GM19240 (cell line): ENCODE results near the gene EXOC3.
"Not testable (repeated sequence)": the region's sequence is repeated elsewhere in the genome, so short reads cannot be mapped to it uniquely, and the experiment has no call there.

Source experiments
- DNase-seq: peaks from one replicate; pipeline ENCODE4 v3.0.0; 2011; ENCODE audit warnings: low spot score; ENCODE audit not compliant: insufficient read length

Gene EXOC3

DNA sequence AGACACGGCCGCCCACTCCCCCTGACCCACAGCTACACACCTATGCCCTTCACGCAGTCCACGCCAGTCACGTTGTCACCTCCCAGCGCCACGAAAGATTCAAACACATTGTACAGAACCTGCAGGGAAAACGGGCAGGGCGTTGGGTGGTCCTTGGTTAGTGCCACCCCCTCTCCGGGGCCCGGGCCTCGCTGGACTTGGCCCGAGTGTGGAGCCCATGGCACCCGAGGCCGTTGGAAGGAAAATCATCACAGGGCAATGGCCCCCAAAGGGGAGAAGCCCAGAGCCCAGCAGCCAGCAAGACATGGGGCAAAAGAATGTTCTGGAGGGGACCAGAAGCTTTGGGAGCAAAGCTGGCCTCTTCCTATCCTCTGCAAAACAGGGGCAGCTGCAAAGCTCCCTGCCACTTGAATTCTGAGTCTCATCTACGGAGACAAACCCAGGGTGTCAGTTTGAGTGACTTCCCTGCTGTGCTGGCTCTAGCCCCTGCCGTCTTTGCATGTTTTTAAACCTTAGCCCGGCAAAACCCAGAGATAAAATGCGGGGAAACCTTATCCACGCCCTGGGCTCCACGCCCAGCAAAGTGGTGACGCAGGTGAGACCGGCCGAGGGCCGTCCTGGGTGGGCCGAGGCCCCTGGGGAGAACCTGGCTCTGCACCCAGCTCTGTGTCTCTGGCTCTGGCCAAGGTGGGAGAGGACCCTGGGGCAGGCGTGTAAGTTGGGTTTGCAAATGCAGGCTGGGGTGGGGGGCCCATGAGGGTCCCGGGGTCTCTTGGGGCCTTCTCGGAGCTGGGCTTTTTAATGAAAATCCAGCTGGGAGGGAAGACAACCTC is 42.4 kb downstream of the EXOC3 start:
- no peak for DNase-seq

DNA sequence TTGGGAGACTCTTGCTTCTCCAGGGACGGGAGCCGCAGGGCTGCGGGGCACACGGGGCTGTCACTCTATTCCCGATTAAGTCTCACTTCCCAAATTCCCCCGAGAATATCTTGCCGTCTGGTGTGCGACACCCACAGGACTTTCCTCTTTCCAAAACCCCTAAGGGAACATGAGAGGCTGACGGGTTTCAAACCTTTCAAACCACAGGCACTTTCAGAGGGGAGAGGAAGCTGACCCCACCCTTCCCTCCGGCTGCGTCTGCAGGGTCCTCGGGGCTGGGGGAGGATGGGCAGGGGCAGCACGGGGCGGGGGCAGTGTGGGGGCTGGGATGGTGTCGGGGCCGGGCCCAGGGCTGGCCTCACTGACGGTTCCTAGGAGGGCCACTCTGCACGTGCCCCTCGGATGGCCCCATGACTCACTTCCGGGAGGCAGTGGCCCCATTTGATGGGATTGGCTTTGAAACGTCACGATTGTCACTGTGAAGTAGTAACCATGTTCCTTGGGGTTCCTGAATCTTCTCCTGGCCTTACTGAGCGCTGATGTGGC is 43.0 kb downstream of the EXOC3 start:
- DNase-seq, result no peak

DNA sequence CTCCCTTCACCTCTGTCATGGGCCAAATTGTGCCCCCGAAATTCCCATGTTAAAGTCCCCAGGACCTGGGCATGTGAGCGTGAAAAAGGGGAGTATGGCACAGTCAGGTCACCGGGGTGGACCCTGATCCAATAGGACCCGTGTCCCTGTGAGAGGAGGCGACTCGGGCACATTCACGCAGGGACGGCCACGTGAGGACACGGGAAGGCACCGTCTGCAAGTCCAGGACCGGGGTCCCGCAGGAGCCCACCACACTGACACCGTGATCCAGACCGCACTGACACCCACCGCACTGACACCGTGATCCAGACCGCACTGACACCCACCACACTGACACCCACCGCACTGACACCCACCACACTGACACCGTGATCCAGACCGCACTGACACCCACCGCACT is 43.6 kb downstream of the EXOC3 start:
- not testable (repeated sequence) for DNase-seq

DNA sequence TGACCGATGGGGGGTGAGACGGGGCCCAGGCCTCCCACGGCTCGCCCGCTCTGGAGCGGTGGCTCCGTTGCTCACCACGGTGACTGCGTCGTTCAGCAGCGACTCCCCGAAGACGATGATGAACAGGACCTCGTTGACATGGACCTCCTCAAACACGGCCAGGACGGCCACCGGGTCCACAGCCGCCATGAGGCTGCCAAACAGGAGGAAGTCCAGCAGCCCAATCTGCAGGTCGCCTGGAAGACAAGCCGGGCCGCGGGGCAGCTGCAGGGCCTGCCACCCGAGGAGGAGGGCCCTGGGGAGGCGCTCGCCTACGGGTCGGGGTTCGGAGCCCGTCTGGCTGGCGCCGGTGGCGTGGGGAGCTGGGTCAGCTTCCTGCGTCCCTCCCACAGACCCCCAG is 45.3 kb downstream of the EXOC3 start:
- DNase-seq, result no peak

DNA sequence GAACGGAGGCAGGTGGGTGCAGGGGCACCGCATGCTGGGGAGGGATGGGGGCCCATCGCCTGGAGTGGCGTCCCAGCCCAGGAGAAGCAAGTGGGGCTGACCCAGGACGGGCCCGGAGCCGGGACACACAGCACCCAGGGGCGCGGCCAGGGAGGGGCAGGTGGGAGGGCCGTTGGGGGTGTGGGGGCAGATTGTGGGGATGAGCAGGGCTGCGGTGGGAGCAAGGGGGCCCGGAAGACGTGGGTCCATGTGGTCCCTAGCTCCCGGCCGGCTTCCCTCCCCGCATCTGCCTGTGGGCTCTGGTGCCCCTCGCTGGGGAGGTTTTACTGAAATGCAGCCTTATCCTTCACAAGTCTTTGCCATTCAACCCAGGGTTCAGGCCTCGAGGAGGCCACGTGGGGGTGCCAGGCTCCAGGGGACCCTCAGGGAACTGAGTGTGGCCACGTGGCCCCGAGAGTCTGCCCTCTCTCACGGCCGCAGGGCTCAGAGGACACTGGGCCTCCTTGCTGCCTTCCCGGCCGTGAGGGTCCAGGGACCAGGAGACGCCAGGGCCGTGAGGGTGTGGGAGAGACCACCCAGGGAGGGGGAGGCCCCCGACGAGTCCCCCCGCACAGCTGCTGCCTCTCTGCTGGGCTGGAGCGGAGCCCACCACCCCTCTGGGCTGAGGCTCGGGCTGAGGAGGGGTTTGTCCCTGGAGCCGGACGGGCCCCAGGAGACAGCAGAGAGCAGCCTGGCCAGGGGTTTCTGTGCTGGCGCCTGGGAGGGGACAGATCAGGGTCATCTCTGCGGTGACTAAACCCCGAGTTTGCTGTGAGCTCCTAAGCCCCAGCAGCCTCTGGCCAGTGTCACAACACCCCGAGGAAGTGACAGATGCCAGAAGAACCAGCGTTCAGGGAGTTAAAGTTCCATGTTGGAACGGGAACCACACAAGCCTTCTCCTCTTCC is 46.0 kb downstream of the EXOC3 start:
- DNase-seq, result no peak

DNA sequence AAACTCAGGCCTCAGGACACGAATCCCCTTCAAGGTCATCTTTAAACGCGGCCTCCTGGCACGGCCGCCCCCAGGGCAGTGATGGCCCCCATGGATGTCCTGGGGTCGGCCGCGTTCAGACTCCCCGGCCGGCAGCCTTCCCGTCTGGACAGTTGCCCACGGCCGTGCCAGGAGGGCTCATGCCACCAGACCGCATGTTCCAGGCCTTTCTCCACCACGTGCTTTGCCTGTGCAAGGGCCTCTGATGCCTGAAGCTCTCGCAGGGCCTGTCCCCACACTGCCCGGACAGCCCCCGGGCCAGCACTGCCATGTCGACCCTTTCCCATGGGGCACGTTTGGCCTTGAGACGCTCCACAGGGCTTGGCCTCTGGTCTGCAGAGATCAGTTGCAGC is 46.7 kb downstream of the EXOC3 start:
- DNase-seq, result no peak

DNA sequence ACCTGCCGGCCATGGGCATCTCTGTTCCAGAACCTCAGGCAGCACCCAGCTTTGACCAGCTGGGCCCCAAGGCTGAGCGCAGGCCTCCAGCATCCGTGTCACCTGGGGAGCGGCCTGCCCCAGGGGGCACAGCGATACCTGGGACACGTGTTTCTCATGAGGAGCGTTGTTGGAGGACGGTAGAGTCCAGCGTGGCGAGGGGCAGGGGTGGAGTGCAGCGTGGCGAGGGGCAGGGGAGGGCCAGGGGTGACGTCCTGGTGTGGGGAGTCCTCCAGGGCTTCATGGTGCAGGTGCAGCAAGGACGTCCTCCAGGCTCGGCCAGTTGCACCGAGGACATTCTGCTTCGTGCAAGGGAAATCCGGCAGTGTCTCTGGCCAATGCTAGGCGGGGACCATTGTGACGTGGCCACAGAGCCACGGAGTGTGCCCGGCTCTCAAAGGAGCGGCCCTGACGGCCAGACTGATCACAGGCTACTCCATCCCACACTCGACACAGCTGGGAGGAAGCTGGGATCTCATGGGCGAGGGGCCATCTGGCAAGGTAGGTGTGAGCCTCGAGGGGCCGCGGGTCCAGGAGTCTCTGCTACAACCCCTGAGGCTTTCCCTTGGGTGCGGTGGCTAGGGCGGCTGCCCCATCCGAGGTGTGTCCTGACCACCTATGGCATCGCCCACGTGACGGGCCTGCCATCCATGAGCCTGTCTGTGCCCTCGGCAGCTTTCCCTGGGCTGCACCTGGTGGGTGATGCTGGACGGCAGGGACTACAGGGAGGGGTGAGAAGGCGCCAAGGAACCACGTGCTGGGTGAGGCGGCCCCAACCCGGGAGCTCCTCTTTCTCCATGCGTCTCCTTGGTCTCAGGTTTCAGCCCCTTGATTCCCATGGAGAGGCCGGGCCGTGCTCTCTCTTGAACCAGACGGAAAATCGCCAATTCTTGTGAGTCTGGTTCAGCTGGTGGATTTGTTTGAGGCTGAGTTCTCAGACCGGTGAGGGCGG is 47.4 kb downstream of the EXOC3 start:
- no peak for DNase-seq

DNA sequence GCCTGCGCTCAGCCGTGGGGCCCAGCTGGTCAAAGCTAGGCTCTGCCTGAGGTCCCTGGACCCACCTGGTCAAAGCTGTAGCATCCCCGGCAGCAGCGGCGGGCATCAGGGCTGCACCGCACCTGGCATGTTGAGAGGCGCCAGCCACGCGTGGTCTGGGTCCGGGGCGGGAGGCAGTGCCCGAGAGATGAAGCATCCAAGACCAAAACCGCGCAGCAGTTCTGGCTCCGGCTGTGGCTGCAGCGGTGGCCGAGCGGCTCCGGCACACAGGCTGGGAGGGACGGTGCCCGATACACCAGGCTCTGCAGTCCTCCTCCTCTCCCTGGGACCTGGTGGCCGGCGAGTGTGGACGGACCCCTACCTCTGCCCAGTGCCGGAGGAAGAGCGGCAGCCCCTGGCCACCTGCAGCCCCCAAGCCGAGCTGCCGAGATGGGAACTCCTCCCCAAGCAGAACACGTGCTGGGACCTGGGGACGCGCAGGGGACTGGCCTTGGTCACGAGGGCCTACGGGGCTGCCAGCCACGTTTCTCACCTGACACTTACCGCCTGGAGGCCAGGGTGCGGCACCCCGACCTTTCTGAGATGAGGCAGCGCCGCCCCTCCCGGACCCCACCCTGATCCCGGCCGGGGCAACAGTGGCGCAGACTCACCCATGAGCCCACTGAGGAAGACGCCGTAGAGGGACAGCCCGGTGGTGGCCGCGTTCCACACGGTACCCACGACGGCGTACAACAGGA is 48.3 kb downstream of the EXOC3 start:
- no peak for DNase-seq

DNA sequence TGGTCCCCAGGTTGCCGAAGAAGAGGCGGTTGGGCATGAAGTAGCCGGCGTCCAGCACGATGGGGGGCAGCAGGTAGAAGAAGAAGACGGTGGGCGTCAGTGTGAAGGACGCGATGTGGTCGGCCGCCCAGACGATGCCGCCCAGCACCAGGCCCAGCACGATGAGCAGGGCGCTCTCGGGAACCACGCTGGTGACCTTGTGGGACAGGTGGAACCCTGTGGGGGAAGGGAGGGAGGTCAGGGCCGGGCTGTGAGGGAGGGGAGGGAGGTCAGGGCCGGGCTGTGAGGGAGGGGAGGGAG is 48.8 kb downstream of the EXOC3 start:
- no peak for DNase-seq

DNA sequence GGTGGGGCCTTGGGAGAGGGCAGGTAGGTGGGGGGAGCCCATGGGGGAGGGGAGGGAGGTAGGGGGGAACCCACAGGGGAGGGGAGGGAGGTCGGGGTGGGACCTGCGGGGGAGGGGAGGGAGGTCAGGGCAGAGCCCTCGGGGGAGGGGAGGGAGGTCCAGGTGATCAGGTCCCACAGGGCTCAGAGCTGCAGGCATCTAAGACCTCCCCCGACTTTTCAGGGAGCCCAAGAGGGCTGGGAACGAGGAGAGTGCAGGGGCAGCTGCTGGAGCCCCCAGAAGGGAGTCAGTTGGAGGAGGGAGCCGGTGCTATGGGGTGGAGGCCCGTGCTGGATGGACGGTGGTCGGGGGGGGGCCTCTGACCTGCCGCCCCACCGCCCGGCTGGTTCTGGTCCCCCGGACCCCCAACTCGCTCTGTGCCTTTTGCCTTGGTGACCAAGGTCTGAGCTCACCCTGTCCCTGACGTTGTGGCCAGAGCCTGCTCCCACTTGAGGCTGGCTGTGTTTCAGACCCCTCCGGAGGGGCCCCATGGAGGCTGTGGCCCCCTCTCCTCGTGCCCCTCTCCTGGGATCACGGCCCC is 49.4 kb downstream of the EXOC3 start:
- DNase-seq, result no peak

DNA sequence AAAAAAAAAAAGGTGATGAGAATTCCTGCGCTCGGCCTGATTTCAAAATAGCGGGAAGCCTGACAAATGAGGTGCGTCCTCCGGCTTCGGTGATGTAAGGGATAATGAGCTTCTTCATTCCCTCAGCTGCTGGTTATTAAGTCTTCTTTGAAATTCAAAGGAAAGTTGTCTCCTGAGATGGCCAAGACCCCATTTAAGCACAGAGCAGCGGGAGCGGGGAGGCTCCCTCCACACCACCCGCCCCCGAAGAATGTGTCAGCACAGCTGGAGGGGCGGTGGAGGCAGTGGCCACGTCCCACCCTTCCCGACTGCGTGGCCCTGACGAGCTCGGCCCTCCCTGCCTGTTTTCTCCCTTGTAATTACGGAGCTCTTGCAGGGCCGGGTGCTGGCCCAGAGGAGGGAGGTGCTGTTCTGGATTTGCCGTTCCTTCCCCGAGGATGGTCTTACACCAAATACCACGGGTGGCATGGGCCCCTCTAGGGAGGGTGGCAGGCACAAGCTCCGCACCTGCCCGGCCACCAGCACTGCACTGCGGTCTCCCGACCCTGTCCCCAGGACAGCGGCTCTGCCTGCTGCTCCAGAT is 50.2 kb downstream of the EXOC3 start:
- DNase-seq, result no peak

DNA sequence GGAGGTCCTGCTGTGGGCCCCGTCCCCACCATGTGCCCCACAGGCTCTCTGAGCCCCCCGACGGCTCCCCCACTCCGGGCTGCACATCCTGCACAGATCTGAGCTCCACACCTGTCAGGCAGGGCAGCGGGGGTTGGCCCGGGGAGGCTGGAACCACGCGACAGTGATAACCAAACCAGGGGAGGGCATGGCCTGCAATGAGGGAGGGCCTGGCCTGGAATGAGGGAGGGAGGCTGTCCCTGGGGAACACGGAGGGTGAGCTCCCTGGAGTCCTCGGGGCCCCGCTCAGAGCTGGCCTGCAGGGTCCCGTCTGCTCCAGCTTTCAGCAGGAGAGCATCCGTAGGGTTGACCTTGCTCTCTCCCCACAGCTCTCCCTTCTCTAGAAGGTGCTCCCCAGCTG is 50.8 kb downstream of the EXOC3 start:
- no peak for DNase-seq

DNA sequence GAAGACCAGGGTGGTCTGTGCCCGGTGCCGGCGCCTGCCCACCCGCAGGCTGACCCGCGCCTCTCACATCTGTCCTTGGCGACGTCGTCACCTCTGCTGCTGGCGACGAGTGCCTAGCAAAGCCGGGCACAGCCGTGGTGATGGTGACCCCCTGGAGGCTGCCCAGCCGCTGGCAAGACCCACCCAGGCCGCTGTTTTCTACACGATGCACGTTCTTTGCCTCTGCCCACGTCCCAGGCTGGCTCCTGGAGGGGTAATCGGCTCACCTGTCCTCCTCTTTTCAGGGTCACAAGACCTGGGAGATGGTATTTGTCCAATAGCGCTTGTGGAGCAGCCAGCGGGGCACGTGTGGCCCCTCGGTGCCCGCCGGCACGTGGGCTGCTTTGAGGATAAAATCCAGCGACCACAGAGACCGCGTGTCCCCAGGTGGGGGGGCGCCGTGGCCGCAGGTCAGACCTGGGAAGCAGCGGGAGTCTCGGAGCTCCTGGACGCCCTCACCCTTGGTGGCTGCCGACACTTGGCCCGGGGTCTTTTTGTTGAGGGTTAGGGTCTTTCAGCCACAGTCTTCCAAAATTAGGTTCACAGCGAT is 51.8 kb downstream of the EXOC3 start:
- DNase-seq, result no peak

DNA sequence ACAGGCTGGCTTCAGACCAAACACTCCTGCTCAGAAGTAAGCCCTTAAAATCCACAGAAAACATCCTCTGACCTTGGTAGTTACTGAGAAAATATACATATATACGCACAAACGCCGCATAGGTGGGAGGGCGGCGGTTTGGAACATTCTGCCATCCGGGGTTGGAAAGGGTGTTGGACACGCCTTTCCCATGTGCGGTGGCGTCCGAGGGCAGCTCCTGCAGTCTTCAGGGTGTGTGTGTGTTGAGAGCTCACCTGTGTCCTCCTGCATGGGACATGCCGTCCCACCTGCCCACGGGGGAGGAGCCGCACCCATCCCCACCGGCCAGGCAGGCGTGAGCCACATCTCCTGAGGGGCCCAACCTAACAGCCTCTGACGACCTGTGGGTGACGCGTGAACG is 53.1 kb downstream of the EXOC3 start:
- DNase-seq, result no peak

DNA sequence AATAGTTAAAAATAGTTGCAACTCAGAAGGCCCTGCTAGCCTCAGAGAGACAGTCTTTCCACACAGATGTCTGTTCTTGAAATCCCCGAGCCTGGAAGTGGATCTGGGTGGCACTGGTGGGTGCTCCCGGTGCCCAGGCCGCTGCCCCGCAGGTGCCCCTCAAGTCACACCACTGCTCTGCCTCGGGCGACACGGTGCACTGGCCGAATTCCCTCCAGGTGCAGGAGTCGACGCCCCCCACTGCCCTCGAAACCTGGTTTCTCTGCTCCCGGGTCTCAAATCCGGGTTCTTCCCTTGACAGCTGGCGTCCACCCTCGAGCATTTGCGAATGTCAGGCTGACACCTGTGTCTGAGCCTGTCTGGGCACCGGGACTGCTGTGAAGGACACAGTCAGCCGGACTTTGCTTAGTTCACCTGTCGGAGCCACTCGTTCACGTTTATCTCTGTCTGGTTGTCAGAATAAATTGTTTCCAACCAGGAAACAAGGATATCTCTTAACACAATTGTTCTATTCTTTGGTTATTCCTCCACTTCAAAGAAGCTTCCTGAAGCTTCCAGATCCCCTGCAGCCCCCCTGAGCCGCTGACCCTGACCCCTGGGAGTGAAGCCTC is 54.2 kb downstream of the EXOC3 start:
- no peak for DNase-seq

DNA sequence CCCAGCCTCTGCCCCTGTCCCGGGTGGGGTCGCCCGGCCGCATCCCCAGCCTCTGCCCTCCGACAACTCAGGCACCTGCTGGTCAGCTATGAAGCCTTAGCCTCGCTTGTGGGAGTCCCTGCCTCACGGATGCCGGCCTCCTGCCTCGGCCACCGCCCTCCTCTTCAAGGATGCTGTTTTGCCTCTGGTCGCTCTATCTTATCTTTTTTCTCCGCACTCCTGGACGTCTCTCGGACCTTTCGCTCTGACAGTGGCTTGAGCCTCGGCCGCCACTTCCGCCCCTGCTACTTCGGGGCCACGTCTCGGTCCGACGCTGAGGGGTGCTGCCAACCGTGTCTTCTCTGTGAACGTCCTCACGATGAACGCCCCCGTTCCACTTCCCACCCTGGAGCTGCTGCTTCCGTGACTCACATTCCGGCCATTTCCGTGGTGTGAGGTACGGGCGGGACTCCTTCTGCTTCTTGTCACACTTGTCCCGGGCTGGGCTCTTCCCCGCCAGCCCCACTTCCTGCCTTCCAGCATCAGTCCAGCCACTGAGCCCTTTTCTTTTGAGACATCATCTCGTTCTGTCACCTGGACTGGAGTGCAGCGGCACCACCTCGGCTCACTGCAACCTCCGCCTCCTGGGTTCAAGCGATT is 55.0 kb downstream of the EXOC3 start:
- DNase-seq, result no peak

DNA sequence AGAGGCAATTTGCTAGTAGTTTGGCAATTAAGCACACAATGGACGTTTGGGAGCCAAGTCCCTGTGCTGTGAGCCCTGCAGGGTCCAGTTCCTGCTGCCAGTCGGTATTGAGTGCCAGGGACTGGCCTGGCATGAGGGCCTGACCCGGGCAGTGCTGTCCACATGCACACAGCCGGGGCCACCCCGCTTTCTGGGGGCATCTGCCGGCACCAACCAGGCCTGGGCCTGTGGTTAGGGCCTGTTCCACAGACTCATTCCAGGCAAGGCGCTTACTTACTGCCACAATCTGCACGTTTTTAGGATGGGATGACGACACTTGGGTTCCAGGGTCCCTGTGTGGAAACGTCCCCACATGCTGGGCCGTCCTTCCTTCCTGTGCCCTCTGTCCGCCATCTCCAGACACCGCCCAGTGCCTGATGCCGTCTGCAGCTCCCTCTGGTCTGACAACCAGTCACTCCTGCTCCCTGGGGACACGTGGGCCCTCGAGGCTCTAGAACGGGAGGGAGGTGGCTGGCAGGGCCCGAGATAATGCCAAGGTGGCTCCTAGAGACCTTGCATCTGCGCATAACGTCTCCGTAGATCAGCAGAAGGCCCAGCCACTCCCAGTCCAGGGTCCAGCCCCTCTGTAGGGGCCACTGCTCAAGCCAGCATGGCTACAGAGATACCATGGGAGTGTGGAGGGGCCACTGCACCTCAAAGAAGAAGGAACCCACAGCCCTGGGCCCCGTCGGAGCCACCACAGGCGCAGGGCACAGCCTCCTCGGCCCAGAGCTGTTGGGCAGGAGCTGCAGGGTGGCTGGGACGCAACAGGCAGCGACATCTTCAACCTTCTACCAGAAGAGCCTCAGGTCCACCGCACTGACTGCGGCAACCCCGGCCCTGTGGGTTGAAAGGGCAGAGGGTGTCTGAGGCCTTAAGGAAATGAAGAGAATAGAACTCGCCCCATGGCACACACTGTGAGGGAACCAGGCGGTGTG is 56.5 kb downstream of the EXOC3 start:
- no peak for DNase-seq
